ENCODE data around the gene CKAP5. TPM values are rescaled to one million over a fixed set of nuclear protein-coding genes. Genes with fewer than 3 reads are reported as not detected.

The CKAP5 gene
- total RNA-seq, 1 experiment from 2014 or later = 166 TPM

- intact Hi-C loops (cut with micrococcal nuclease) = no loop called here
- Histone ChIP-seq H3K9ac (ENCODE audit: low read length) (no peak overlapping the region), H3K27ac (ENCODE audit: low read depth, low read length) (no peak overlapping the region), H3K36me3 (ENCODE audit: control insufficient read depth in 1 of 2, insufficient read depth in 2 of 2, low read length in 2 of 2) (peaks cover 0 to 8% of the 10 kb centered on the region in 2 experiments; a peak in 1 of 4 replicates), H3K9me3 (ENCODE audit: control insufficient read depth in 1 of 2, insufficient read depth in 1 of 2, low read depth in 1 of 2, low read length in 2 of 2) (no peaks in the 10 kb centered on the region), H2AFZ (ENCODE audit: low read depth, low read length, poor library complexity, severe bottlenecking) (no peak overlapping the region), H3K79me2 (ENCODE audit: insufficient read depth, low read length) (no peaks in the 10 kb centered on the region), H3K4me2 (ENCODE audit: low read length) (no peak overlapping the region), H3K4me1 (ENCODE audit: control insufficient read depth in 1 of 2, insufficient read depth in 2 of 2, low read length in 2 of 2) (no peaks in the 10 kb centered on the region), H3K9me2 (ENCODE audit: insufficient read depth) (no peaks in the 10 kb centered on the region), H3K27me3 (ENCODE audit: insufficient read depth, low read length) (no peaks in the 10 kb centered on the region), H3K4me3 (replicated peaks in 1 of 2; ENCODE audit: low read depth in 1 of 2, low read length in 2 of 2) (no peak overlapping the region), H4K20me1 (ENCODE audit: insufficient read depth) (no peaks in the 10 kb centered on the region; the same call in 1 of the 2 replicates)
- TF ChIP-seq CBX3 (IDR thresholded peaks at IDR 0.05; ENCODE audit: low read depth) = no peak
- no peak for TF ChIP-seq CEBPB (IDR thresholded peaks at IDR 0.05; ENCODE audit: low read depth)
- TF ChIP-seq ATF3 (IDR thresholded peaks at IDR 0.05) = no peak
- no peak for TF ChIP-seq SRF (IDR thresholded peaks at IDR 0.05; ENCODE audit: low read depth)
- no peak for TF ChIP-seq CTCF (IDR thresholded peaks at IDR 0.05 in 2 of 3, conservative IDR thresholded peaks at IDR 0.05 in 1 of 3; ENCODE audit: borderline replicate concordance in 1 of 3, insufficient read depth in 1 of 3, low read depth in 2 of 3, low read length in 2 of 3)
- TF ChIP-seq YY1 (IDR thresholded peaks at IDR 0.05; ENCODE audit: extremely low read depth, insufficient replicate concordance, low read depth, low read length) = no peak
- no peak for ATAC-seq
- CTCF ChIA-PET = no interaction called here
- POLR2A ChIA-PET = no interaction called here
- DNase-seq (ENCODE audit: low read depth, low spot score) = no peak
- BruUV-seq (replicated peaks) = no TSS peak
- RAD21 ChIA-PET (ENCODE audit: low non-redundant PET in 1 of 2, low total read pairs in 2 of 2, uncharacterized antibody in 2 of 2, unreplicated experiment in 2 of 2) = no interaction called here
Observed at GRCh38 chr11:46865340-46865739, 19.3 kb upstream of the CKAP5 start.

GRCh38 chr11:46860218-46860617, 14.1 kb upstream of the CKAP5 start:
- intact Hi-C loops (cut with micrococcal nuclease) = no loop called here
- Histone ChIP-seq H3K9ac (ENCODE audit: low read length) (no peak overlapping the region), H3K27me3 (ENCODE audit: insufficient read depth, low read length) (no peaks in the 10 kb centered on the region), H4K20me1 (ENCODE audit: insufficient read depth) (no peaks in the 10 kb centered on the region), H3K79me2 (ENCODE audit: insufficient read depth, low read length) (no peaks in the 10 kb centered on the region), H3K4me1 (ENCODE audit: control insufficient read depth in 1 of 2, insufficient read depth in 2 of 2, low read length in 2 of 2) (no peaks in the 10 kb centered on the region), H3K9me2 (ENCODE audit: insufficient read depth) (no peaks in the 10 kb centered on the region), H3K4me3 (replicated peaks in 1 of 2; ENCODE audit: low read depth in 1 of 2, low read length in 2 of 2) (no peak overlapping the region), H3K27ac (ENCODE audit: low read depth, low read length) (no peak overlapping the region), H2AFZ (ENCODE audit: low read depth, low read length, poor library complexity, severe bottlenecking) (no peak overlapping the region), H3K9me3 (ENCODE audit: control insufficient read depth in 1 of 2, insufficient read depth in 1 of 2, low read depth in 1 of 2, low read length in 2 of 2) (no peaks in the 10 kb centered on the region), H3K36me3 (ENCODE audit: control insufficient read depth in 1 of 2, insufficient read depth in 2 of 2, low read length in 2 of 2) (peaks cover 0 to 6% of the 10 kb centered on the region in 2 experiments; a peak in 2 of 4 replicates), H3K4me2 (ENCODE audit: low read length) (no peak overlapping the region)
- ATAC-seq (no peak), DNase-seq (ENCODE audit: low read depth, low spot score) (no peak)
- ChIA-PET CTCF (no interaction called here), POLR2A (no interaction called here), RAD21 (ENCODE audit: low non-redundant PET in 1 of 2, low total read pairs in 2 of 2, uncharacterized antibody in 2 of 2, unreplicated experiment in 2 of 2) (no interaction called here)
- BruUV-seq (replicated peaks) = no TSS peak
- TF ChIP-seq POLR2AphosphoS5 (IDR thresholded peaks at IDR 0.05; ENCODE audit: low read depth, low read length) (no peak), EZH2phosphoT487 (IDR thresholded peaks at IDR 0.05; ENCODE audit: borderline replicate concordance) (no peak), CEBPB (IDR thresholded peaks at IDR 0.05; ENCODE audit: low read depth) (no peak), ATF3 (IDR thresholded peaks at IDR 0.05) (no peak), SP1 (IDR thresholded peaks at IDR 0.05; ENCODE audit: low read depth) (no peak), CTCF (IDR thresholded peaks at IDR 0.05 in 2 of 3, conservative IDR thresholded peaks at IDR 0.05 in 1 of 3; ENCODE audit: borderline replicate concordance in 1 of 3, insufficient read depth in 1 of 3, low read depth in 2 of 3, low read length in 2 of 3) (no peak), ELF1 (IDR thresholded peaks at IDR 0.05; ENCODE audit: borderline replicate concordance, low read depth) (no peak), SRF (IDR thresholded peaks at IDR 0.05; ENCODE audit: low read depth) (no peak), ZBTB33 (IDR thresholded peaks at IDR 0.05; ENCODE audit: extremely low read depth, insufficient replicate concordance, low read length) (no peak), YY1 (IDR thresholded peaks at IDR 0.05; ENCODE audit: extremely low read depth, insufficient replicate concordance, low read depth, low read length) (no peak), POLR2A (IDR thresholded peaks at IDR 0.05; ENCODE audit: borderline replicate concordance, extremely low read depth, insufficient read depth, insufficient read length) (no peak)
